Erythroblast (primary cell): ENCODE results near the gene ZNF414.
"Not testable (repeated sequence)": the region's sequence is repeated elsewhere in the genome, so short reads cannot be mapped to it uniquely, and the experiment has no call there.

Source experiments
- DNase-seq, 2 experiments: peaks; one replicate each; lab custom pipeline; 2025; lab: John Stamatoyannopoulos, UW
- GATA1 ChIP-seq: IDR thresholded peaks from 2 replicates; pipeline ENCODE4 v1.6.1; 2011; ENCODE audit warnings: low read depth, mild to moderate bottlenecking, control low read depth, low read length, moderate library complexity
- POLR2A ChIP-seq: IDR thresholded peaks from 2 replicates; pipeline ENCODE4 v1.6.1; 2011; ENCODE audit warnings: mild to moderate bottlenecking, low read length

ZNF414 gene

DNA sequence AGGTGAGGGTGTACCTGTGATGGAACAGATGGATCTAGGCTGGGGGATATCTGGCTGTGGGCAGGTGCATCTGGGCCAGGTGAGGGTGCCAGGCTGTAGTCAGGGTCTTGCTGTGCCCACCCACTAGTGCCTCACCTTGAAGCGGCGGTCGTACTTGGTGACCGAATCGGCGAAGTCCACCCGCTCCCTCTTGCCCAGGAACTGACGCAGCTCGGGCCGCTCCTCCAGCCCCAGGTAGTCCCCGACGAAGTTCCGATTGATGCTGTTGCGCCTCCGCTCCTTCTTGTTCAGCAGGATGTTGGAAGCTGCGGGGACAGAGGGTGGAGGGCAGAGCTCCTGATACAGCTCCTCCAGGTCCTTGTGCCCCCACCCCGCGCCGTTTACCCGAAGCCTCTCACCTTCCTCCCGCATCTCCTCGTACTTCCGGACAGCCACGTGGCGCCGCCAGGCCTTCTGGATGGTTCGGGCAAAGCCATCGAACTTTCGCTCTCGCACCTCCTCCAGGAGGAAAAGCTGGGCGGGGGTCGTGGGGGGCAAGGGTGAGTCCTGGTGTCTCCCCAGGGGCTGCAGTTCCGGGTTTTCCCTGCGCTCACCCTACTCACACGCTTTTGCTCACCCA, 16.2 kb upstream of the ZNF414 start:
- TF ChIP-seq POLR2A (no peak), GATA1 (no peak)
- no peak for DNase-seq

DNA sequence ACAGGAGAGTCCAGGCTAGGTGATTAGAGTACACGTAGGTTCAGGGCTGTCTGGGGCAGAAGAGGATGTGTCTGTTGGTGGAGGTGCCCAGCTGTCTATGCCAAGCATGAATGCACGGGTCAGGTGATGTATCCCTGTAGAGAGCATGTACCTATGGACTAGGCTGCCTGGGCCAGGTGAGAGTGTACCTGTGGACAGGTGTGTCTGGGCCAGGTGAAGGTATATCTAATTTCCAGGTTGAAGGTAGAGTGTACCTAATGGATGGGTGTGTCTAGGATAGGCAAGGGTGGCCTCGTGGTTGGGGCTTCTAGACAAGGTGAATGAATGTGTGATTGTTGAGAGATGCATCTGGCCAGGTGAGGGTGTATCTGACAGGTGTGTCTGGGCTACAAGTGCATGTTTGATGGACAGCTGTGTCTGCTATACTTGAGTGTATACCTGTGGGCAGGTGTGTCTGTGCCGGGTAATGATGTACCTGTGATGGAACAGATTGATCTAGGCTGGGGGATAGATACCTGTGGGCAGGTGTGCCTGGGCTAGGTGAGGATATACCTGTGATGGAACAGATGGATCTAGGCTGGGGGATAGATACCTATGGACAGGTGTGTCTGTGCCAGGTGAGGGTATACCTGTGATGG, 15.5 kb upstream of the ZNF414 start:
- no peak for DNase-seq
- TF ChIP-seq GATA1 (no peak), POLR2A (no peak)

DNA sequence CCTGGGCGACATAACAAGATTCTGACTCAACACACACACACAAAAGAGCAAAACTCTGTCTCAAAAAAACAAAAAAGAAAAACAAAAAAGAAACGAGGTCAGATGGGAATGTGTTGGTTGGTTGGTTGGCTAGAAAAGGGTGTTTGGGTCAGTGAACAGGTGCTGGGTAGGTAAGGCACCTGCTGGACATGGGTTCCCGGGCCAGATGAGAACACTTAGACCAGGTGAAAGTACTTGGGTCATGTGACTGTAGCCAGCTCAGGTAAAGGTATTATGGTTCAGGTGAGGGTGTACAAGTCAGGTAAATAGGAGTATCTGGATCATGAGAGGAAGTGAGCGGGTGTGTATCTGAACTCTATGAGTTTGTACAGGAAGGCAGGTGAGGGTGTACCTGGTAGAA, 14.5 kb upstream of the ZNF414 start:
- TF ChIP-seq POLR2A (no peak), GATA1 (no peak)
- DNase-seq = no peak

DNA sequence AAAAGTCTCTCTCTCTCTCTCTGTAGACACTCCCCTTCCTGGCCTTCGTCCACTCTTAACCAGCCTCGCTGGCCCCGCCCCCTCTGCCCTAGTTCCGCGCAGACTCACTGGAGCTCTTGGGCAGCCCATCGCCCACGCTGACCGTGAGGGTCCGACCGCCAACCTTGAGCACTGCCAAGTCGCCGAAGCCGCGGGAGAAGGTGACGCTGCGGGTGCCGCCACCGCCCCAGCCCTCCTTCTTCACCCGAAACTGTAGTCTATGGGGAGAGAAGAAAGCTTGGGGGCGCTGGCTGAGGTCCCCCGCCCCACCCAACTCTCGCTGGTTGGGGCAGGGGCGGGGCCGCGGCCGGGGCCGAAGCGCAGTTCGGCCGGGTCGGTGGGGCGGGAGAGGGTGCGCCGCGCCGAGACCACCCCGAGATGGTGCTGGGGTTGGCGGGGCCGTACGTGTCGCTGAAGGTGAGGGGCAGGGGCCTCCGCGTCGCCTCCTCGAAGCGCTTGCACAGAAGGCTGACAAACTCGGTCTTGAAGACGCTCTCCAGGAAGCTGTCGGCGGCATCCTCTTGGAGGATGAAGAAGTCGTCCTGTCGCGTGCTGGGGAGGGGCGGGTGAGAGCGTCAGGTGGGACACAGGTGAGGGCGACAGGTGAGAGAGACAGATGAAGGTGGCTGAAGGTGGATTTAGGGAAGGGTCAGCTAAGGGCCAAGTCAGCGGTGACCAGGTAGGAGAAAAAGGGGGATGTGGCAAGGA, 12.6 kb upstream of the ZNF414 start:
- TF ChIP-seq POLR2A (no peak), GATA1 (no peak)
- DNase-seq = no peak

DNA sequence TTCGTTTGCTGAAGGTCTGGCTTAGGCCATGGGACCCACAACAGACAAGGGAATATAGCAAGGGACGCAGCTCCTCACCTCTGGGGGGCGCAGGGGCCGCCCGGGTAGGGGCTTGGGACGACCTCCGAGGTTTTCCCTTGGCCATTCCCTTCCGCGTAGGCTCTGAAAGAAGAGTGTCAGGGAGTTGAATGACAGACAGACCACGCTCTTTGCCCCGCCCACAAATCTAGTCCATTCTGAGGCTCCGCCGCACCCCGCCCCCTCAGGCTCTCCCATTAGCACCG, 11.4 kb upstream of the ZNF414 start:
- TF ChIP-seq GATA1 (no peak), POLR2A (no peak)
- DNase-seq = no peak

DNA sequence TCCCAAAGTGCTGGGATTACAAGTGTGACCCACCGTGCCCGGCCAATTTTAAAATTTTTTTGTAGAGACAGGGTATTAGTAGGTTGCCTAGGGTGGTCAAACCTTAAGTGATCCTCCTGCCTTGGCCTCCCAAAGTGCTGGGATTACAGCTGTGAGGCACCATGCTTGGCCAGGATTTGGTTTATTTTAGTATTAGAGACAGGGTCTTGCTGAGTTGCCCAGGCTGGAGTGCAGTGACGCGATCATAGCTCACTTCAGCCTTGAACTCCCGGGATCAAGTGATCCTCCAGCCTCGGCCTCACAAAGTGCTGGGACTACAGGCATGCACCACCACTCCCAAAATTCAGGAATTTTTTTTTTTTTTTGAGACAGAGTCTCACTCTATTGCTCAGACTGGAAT, 5.4 kb upstream of the ZNF414 start:
- no peak for TF ChIP-seq GATA1
- no peak for TF ChIP-seq POLR2A
- no peak for DNase-seq

DNA sequence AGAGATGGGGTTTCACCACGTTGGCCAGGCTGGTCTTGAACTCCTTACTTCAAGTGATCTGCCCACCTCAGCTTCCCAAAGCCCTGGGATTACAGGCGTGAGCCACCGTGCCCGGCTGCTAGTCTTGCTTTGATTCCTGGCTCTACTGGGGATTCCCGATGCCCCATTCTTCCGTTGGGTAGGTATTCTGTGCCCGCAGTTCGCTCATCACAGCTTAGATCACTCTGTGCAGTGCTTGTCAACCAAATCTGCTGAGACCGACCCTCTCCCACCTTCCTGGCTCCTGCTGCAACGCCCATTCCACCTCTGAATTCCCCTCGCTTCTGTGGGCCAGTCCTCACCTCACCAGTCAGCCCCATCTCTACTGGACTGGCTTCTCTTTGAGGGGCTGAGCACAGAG, 4.6 kb upstream of the ZNF414 start:
- TF ChIP-seq GATA1 = no peak
- no peak for TF ChIP-seq POLR2A

DNA sequence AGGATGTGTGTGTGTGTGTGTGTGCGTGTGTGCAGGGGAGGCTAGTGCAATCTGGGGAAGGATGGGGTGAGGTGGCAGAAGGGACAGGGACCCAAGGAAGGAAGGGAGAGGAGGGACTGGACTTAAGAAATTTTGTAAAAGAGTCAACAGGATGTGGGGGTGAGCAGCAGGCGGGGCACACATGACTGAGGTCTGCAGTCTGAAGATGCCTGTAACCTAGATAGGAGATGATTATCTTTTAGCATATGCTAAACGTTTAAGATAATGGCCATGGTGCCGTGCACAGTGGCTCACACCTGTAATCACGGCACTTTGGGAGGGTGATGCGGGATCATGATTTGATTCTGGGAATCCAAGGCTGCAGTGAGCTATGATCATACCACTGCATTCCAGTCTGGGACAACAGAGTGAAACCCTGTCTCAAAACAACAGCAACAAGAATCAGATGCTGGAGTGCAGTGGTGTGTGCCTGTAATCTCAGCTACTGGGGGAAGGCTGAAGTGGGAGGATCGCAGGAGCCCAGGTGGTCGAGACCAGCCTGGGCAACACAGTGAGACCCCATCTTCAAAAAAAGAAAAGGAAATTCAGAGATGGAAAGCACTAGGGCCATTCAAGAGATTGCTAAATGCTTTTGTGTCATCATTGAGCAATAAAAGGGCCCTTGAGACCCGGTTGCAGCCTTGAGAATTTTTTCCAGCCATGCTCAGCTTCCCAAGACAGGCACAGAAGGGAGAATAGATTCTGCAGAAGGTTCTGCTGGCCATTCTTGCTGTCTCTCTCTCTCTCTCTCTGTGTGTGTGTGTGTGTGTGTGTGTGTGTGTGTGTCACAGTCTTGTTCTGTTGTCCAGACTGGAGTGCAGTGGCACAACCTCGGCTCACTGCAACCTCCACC, 3.8 kb upstream of the ZNF414 start:
- TF ChIP-seq POLR2A = no peak
- no peak for TF ChIP-seq GATA1
- DNase-seq = peak in 1 of 2 experiments; percentile 43

More for the DNA sequence above, 4.6 kb upstream of the ZNF414 start:
- no peak for DNase-seq

DNA sequence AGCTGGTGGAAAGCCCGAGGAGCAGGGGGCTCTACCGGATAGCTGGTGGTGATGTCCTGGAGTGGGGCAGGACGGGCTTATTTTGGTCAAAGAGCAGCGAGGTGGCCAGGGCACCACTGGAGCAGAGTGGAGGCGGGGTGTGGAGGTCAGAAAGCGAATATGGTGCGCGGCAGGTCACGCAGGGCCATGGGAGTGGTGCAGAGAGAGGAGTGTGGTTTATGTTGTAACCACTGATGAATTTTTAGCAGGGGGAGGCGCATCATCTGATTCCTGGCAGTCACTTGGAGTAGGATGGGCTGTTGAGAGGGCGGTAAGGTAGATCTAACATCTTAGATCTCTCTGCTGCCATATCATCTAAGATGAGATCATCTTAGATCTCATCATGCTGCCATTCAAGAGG, 1.4 kb upstream of the ZNF414 start:
- peak in 1 of 2 experiments; percentile 36 for DNase-seq

DNA sequence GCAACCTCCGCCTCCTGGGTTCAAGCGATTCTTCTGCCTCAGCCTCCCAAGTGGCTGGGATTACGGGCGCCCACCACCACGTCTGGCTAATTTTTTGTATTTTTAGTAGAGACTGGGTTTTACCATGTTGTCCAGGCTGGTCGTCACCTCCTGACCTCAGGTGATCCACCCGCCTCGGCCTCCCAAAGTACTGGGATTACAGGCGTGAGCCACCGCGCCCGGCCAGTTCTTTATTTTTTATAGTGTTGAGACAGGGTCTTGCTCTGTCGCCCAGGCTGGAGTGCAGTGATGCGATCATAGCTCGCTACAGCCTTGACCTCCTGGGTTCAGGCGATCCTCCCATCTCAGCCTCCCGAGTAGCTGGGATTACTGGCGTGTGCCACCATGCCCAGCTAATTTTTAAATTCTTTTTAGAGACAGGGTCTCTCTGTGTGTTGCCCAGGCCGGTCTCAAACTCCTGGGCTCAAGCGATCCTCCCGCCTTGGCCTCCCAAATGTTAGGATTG, 590 bp upstream of the ZNF414 start:
- DNase-seq = not testable (repeated sequence)

More for the DNA sequence above, 1.4 kb upstream of the ZNF414 start:
- TF ChIP-seq POLR2A (no peak), GATA1 (no peak)

DNA sequence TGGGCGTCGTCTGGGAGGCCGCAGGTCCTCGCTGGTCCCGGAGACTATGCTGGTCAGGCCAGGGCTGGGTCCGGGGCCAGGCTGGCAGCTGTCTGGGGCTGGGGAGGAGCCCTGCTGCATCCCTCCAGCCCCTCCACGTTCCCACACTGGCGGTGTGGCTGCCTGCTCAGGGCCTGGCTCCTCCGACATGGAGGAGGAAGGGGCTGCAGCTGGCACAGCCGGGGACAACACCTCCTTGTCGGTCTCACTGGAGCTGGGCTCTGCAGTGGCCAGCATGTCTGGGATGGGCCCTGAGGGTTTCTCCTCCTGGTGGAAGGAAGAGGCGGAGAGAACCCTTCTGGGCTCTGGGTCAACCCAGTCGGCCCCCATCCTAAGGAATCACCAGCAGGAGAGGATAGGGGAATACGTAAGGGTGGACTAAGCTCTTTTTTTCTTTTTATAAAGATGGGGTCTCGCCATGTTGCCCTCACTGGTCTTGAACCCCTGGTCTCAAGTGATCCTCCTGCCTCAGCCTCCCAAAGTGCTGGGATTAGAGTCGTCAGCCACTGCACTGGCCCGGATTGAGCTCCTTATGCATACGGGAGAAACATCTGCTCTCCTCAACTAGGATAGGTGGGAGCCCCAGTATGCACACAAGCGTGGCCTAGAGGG, 806 bp downstream of the ZNF414 start:
- no peak for TF ChIP-seq GATA1
- TF ChIP-seq POLR2A = no peak
- no peak for DNase-seq

DNA sequence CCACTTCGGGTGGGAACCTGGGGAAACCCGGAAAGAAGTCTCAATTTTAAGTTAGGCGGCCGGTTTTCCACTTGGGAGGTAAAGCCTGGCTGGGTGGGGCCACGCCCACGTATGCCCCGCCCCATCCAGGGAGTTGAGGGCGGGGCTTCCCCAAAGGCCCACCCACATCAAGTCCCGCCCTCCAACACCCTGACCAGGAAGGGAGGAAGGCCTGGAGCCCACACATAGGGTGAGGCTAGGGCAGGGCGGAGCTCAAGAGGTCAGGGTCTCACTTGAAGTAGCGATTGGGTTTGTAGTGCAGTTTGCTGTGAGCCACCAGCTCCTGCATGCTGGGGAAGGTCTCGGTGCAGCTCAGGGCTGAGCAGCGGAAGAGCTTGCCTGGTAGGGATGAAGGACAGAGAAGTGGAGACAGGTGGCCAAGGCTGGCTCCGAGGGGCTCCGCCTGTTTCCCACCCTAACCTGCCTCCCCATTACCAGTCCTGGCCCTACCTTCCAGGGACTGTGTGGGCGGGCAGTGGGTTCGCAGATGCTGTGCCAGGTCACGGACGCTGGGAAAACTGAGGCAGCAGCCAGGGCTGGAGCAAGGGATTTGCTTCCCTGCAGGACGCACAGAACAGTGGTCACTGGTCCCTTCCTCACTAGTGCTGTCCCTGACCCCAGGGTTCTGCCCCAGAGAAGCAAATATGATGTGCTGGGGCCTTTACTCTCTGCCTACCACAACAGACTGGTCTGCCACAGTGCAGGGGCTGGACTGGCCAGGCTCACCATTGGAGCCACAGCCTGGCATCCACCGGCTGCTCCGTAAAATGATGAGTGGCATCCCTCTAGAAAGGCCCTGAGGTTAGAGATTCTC, 1.6 kb downstream of the ZNF414 start:
- no peak for TF ChIP-seq GATA1
- no peak for TF ChIP-seq POLR2A
- peak; percentile 60 to 64 for DNase-seq

DNA sequence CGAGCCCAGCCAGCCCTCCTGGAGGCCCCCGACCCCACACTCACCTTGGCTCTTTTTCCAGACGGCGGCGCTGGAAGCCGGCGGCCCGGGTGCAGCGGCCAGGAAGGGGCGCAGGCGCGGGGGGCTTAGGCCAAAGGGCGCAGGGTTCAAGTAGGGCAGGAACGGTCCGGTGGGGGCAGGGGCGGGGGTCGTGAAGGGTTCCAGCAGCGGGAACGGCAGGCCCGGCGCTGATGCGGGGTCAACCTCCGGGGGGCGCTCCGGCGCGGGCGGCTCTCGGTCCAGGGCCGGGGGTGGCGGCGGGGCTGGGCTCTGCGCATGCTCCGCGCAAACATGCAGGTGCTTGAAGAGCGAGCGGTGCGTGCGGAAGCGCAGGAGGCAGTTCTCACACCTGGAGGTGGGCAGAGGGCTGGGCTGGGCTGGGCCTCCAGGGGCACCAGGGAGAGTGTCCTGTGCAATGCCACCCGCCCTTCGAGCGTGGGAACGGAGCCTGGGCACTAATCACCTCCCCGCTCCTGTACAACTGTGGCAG, 2.3 kb downstream of the ZNF414 start:
- DNase-seq = no peak
- TF ChIP-seq POLR2A (no peak), GATA1 (no peak)
